ENCODE measurements around the gene OXSR1.
"Not testable (repeated sequence)": the region's sequence is repeated elsewhere in the genome, so short reads cannot be mapped to it uniquely, and the experiment has no call there.

Gene OXSR1

GRCh38 chr3:38267662-38268061, 102.3 kb downstream of the OXSR1 start:
- DNase-seq (ENCODE audit: low read depth, low spot score) = no peak

- DNase-seq (ENCODE audit: low read depth, low spot score) = no peak
Observed at GRCh38 chr3:38268087-38268486, 102.8 kb downstream of the OXSR1 start.

DNA sequence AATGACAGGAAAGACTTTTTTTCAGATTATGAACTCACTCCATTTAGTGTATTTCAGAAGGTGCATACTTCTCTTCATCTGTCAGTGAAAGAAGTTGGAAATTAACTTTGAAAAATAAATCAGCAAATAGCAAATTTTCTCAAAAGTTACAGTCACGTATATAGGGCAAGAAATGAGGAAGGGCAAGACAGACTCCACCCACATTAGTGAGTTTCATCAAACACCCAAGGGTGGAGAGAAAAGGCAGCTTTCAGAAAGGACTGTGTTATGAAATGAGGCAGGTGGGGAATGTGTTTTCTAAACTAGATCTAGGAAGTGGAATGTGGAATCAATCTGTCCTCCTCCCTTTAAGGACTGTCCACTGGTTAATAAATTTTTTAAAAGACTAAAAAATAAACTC, 103.2 kb downstream of the OXSR1 start:
- DNase-seq (ENCODE audit: low read depth, low spot score) = no peak

DNA sequence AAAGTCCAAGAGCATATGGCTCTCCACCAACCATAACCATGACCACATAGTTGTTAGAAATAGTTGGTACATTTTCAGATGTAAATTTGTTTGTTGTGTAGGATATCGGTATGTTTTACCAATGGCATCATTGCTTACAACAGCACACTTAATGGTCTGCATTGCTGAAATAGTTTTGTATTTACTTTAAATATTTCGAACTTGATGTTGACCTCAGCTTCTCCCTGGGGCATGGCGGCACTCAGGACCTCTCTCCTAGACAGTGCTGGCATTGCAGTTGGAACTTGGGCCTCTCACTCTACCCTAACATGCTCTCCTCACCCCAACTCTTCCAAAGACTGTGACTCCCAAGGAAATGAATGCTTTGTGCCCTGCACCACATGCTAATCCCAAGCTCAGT, 105.3 kb downstream of the OXSR1 start:
- DNase-seq (ENCODE audit: low read depth, low spot score) = no peak

GRCh38 chr3:38271553-38271952, 106.2 kb downstream of the OXSR1 start:
- DNase-seq (ENCODE audit: low read depth, low spot score) = no peak

- no peak for DNase-seq (ENCODE audit: low read depth, low spot score)
Observed at GRCh38 chr3:38274864-38275649, 109.7 kb downstream of the OXSR1 start.

- DNase-seq (ENCODE audit: low read depth, low spot score) = no peak
Observed at GRCh38 chr3:38275658-38276057, 110.3 kb downstream of the OXSR1 start.

DNA sequence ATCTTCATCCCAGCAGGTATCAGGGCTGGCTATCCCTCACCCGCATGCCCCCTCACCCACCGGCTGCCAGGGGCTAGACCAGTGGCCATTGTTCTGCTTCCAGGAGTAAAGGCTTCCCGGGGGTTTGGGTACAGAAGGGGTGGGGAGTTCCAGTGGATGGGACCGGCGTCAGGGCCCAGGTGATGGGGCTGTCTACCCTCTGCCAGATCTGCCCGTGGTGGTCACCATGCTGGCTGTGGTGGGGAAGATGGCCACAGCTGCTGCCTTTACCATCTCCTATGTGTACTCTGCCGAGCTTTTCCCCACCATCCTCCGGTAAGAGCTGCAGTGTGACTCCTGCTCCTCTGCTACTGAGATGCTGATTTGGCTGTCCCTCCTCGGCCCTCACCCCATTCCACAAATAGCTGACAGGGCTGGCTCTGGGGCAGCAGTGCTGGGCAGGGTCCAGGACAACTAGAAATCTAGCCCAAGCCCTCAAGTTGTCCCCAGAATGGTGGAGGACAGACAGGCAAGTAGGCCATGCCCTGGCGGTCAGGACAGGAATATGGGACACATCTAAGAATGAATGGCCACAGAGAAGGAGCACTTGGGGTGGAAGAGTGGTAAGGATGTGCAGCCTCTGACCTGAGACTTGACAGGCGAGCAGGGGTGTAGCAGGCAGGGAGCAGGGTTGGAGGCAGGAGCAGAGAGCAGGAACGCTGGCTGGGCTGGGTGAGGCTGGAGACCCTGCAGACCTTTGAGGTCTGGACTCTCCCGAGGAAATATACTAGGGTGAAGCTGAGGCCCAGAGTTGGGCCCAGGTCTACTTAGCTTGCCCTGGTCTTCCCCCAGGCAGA, 111.0 kb downstream of the OXSR1 start:
- no peak for DNase-seq (ENCODE audit: low read depth, low spot score)

GRCh38 chr3:38276917-38277630, 111.7 kb downstream of the OXSR1 start:
- no peak for DNase-seq (ENCODE audit: low read depth, low spot score)

DNA sequence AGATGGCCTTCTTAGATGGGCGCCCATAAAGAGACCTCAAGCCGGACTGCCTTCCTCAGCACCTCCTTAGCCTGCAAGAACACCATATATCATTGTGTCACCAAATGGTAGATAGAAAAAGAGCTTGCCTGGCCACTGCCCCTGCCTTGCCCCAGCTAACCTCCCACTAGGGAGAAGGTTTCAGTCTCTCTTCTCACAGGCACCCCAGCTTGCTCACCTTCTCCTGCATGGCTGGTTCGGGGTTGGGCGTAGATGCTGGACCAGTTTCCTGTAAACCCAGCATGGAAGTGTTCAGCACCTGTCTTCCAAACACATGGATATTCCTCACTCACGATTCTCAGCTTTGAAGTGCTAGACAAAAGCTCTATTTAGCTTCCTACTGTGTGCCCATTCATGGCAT, 113.5 kb downstream of the OXSR1 start:
- no peak for DNase-seq (ENCODE audit: low read depth, low spot score)

DNA sequence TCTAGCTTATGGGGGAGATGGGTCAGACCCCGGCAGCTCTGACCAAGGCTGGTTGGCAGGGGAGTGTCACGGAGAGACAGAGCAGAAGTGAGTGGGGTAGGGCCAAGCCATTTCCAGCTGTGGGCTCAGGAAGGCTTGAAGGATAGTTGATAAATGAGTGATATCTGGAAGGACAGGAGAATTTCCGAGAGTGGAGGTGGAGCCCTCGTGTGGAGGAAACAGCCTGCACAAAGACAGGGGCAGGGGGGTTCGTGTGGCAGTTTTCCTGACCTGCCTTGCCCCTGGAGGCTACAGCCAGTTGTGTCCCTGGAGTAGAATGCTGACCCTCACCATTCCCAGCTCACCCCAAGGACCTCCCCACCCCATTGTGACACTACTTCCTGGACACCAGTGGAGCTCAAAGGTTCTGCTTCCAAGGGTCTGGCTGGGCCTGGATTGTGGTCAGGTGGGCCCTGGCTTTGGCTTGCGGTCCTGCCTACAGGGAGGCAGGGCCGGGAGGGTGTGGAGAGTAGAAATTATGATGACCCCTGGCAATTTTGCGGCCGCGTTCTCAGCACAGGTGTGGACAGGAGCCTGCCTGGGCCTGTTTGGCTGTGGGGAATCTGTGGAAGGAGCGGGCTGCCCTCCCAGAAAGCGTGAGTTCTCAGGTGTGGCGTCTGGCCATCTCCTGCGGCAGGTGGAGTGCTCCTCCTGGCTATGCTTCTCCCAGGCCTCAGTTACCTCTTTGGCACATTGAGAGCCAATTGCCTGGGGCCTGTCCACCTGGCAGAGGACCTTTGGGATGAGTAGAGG, 116.8 kb downstream of the OXSR1 start, which contains the start of gene SLC22A14:
TSS of gene SLC22A14 (plus strand) at position 400 of the 792 bp plus-strand sequence. CDS start 23,733 bp downstream, outside the sequence.
- no peak for DNase-seq (ENCODE audit: low read depth, low spot score)

DNA sequence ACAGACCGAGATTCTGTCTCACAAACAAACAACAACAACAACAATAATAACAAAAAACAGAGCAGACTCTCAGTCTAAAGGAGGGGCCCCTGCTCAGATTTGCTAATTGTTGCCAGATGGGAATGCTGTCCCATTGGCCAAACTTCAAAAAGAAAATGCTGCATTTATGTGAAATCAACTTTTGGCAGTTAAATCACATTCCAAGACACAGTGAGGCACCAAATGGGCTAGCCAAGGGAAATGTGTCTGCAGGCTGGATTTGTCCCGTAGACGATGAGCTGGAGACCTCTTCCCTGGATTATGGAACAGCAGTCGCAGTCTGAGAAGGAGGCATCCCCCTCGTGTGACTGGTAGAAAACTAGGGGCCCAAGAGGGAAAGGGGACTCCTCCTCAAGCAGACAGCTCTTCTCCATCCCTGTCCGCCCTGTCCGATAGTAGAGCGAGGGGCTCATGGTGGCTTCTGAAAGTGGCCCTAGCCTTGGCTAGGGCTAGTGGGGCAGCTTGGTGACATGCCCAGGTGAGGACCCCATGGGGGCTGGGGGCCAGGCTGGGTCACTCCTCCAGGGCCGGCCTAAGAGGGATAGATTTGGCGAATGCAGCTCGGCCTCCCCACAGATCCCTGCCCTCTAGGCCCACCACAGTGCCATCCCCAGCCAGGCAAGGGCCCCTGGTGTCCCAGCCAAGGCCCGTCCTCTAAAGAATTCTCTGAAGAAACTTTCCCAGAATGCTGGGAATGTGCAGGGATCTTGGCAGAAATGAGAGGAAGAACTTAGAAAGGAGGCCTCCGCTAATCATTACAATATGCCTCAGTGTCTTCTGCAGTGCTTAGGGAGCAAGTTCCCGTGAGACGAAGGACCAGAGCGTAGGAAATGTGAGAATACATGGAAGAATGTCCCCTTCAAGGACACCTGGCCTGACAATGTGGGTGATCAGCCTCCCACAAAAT, 118.7 kb downstream of the OXSR1 start:
- DNase-seq (ENCODE audit: low read depth, low spot score) = no peak

- DNase-seq (ENCODE audit: low read depth, low spot score) = no peak
Observed at GRCh38 chr3:38284756-38285150, 119.4 kb downstream of the OXSR1 start.

DNA sequence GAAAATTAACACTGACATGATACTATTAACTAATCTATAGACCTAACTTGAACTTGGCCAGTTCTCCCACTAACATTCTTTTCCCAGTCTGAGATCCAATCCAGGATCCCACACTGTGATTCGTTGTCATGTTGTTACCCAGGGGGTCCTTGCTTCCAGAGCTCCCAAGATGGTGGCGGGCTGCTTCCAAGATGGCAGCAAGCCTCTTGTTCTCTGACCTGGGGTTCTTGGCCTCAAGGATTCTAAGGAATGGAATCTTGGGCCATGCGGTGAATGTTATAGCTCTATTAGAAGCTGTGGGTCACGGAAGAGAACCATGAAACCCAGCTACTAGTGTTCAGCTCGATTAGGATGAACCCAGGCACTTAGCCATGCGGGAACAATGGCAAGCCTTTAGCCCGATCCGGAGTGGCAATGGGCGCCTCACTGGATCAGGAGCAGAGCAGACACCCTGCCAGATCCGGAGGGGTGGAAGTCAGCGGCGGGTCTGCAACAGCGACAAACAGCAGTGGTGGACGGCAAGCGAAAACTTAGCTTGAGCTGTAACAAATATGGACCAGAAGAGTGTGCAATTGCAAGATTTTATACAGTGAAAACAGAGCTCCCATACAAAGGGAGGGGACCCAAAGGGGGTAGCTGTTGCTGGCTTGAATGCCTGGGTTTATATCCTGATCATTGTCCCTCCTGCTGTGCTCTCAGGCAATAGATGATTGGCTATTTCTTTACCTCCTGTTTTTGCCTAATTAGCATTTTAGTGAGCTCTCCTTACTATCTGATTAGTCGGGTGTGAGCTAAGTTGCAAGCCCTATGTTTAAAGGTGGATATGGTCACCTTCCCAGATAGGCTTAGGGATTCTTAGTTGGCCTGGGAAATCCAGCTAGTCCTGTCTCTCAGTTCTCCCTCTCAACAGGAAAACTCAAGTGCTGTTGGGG, 124.2 kb downstream of the OXSR1 start:
- DNase-seq (ENCODE audit: low read depth, low spot score) = not testable (repeated sequence)

DNA sequence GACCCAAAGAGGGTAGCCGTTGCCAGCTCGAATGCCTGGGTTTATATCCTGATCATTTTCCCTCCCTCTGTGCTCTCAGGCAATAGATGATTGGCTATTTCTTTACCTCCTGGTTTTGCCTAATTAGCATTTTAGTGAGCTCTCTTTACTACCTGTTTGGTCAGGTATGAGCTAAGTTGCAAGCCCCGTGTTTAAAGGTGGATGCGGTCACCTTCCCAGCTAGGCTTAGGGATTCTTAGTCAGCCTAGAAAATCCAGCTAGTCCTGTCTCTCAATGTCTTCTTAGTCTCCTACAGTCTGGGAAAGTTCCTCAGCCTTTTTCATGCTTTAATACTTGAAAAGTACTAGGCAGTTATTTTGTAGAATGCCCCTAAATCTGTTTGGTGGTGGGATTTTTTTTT, 131.7 kb downstream of the OXSR1 start:
- DNase-seq (ENCODE audit: low read depth, low spot score) = not testable (repeated sequence)

DNA sequence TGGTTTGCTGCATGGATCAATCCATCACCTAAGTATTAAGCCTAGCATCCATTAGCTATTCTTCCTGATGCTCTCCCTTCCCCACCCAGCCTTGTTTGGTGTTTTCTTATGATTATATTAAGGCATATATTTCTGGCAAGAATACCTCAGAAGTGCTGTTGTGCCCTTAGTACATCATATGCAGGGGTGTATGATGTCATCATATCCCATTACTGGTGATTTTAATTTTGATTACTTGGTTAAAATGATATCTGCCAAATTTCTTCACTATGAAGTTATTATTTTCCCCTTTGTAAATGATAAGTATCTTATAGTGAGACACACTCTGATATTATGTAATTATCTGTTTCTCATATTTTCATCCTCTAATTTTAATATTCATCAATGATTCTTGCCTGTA, 132.2 kb downstream of the OXSR1 start:
- DNase-seq (ENCODE audit: low read depth, low spot score) = no peak

- no peak for DNase-seq (ENCODE audit: low read depth, low spot score)
Observed at GRCh38 chr3:38297947-38298711, 132.8 kb downstream of the OXSR1 start.
